HCT116 (cell line): Measurements from ENCODE around the gene ATXN1.

Experiments used
- CEBPB ChIP-seq: IDR thresholded peaks from 2 replicates; pipeline ENCODE4 v1.6.1; 2012; ENCODE audit warnings: low read depth
- CTCF ChIP-seq, 3 experiments: fragments of 200-600 bp in 1 of 3; sonication (generic) in 1 of 3; IDR thresholded peaks in 2 of 3; conservative IDR thresholded peaks in 1 of 3; 2 replicates each; pipeline ENCODE4 v1.5.1; 2012 to 2017; ENCODE audit warnings: low read depth in 2 of 3, low read length in 2 of 3, antibody characterized with exemption in 1 of 3, borderline replicate concordance in 1 of 3, control low read depth in 1 of 3, mild to moderate bottlenecking in 1 of 3, mixed read lengths in 1 of 3, mixed run types in 1 of 3, moderate library complexity in 1 of 3; ENCODE audit not compliant: insufficient read depth in 1 of 3
- EZH2 ChIP-seq: fragments of 200-600 bp; sonication (generic); IDR thresholded peaks from 2 replicates; pipeline ENCODE4 v1.6.1; 2017; ENCODE audit warnings: antibody characterized with exemption, mixed run types
- EZH2phosphoT487 ChIP-seq: fragments of 200-600 bp; IDR thresholded peaks from 2 replicates; pipeline ENCODE4 v1.6.1; 2018; ENCODE audit warnings: antibody characterized with exemption, borderline replicate concordance
- FOSL1 ChIP-seq: IDR thresholded peaks from 2 replicates; pipeline ENCODE4 v1.6.1; 2012; ENCODE audit warnings: low read depth
- MAX ChIP-seq: IDR thresholded peaks from 2 replicates; pipeline ENCODE4 v1.6.1; 2012
- POLR2A ChIP-seq: IDR thresholded peaks from 2 replicates; pipeline ENCODE4 v1.7.0; 2011; ENCODE audit warnings: borderline replicate concordance; ENCODE audit not compliant: insufficient read depth, insufficient read length; ENCODE audit errors: extremely low read depth
- POLR2AphosphoS5 ChIP-seq: IDR thresholded peaks from 2 replicates; pipeline ENCODE4 v1.6.1; 2011; ENCODE audit warnings: mild to moderate bottlenecking, low read depth, low read length, moderate library complexity
- REST ChIP-seq: IDR thresholded peaks from 2 replicates; pipeline ENCODE4 v1.6.1; 2012; ENCODE audit warnings: low read depth
- SIN3A ChIP-seq: IDR thresholded peaks from 2 replicates; pipeline ENCODE4 v1.6.1; 2012; ENCODE audit warnings: low read depth
- TCF7L2 ChIP-seq: IDR thresholded peaks from 2 replicates; pipeline ENCODE4 v1.7.0; 2011; ENCODE audit warnings: borderline replicate concordance, inconsistent platforms; ENCODE audit not compliant: insufficient read depth, insufficient read length; ENCODE audit errors: extremely low read depth
- YY1 ChIP-seq: IDR thresholded peaks from 2 replicates; pipeline ENCODE4 v1.6.1; 2011; ENCODE audit warnings: low read length, low read depth, moderate library complexity, mild to moderate bottlenecking; ENCODE audit not compliant: insufficient replicate concordance; ENCODE audit errors: extremely low read depth
- ZBTB33 ChIP-seq: IDR thresholded peaks from 2 replicates; pipeline ENCODE4 v1.6.1; 2011; ENCODE audit warnings: mild to moderate bottlenecking, low read length, moderate library complexity; ENCODE audit not compliant: insufficient replicate concordance; ENCODE audit errors: extremely low read depth
- ZNF274 ChIP-seq: fragments of 200-500 bp; sonication (Bioruptor generic); IDR thresholded peaks from 2 replicates; pipeline ENCODE4 v1.6.1; 2014; ENCODE audit warnings: mild to moderate bottlenecking, low read depth, low read length, inconsistent platforms

GRCh38 chr6:16743664-16744210 is 17.5 kb downstream of the ATXN1 start:
- TF ChIP-seq CTCF (IDR thresholded peaks at IDR 0.05 in 2 of 3, conservative IDR thresholded peaks at IDR 0.05 in 1 of 3; ENCODE audit: borderline replicate concordance in 1 of 3, insufficient read depth in 1 of 3, low read depth in 2 of 3, low read length in 2 of 3) (no peak), POLR2A (no peak), CEBPB (no peak), POLR2AphosphoS5 (no peak), REST (no peak), YY1 (no peak), EZH2 (no peak), SIN3A (no peak), ZBTB33 (no peak), ZNF274 (no peak), MAX (no peak), FOSL1 (no peak), EZH2phosphoT487 (no peak), TCF7L2 (no peak)
